HEK293 (cell line): ENCODE data around the gene DIDO1.

Source experiments
- CTCF ChIA-PET: fragments of 350-600 bp; formaldehyde crosslinking; extraction: SDS; loops from one replicate; lab custom pipeline; 2021; ENCODE audit warnings: antibody characterized with exemption; lab: Yijun Ruan, JAX
- POLR2A ChIA-PET: fragments of 300-600 bp; formaldehyde crosslinking; extraction: SDS; loops from one replicate; lab custom pipeline; 2020; ENCODE audit warnings: antibody characterized with exemption, inconsistent platforms; lab: Yijun Ruan, JAX
- H3K27ac ChIP-seq: fragments of 200-500 bp; sonication (Bioruptor generic); 2 replicates; pipeline ENCODE4 v1.5.1; 2014; ENCODE audit warnings: low read depth, low read length, control low read depth, inconsistent platforms; ENCODE audit errors: extremely low read depth
- H3K36me3 ChIP-seq, 2 experiments: fragments of 200-500 bp in 1 of 2; sonication (Bioruptor generic) in 1 of 2; 1 replicate in 1 of 2; 2 replicates in 1 of 2; pipeline ENCODE4 v1.5.1; 2014 to 2017; ENCODE audit warnings: inconsistent platforms in 2 of 2, low read length in 2 of 2; ENCODE audit not compliant: control insufficient read depth in 2 of 2, insufficient read depth in 1 of 2
- H3K4me1 ChIP-seq: fragments of 200-500 bp; sonication (Bioruptor generic); 2 replicates; pipeline ENCODE4 v1.5.1; 2014; ENCODE audit warnings: mild to moderate bottlenecking, low read length, inconsistent platforms; ENCODE audit not compliant: control insufficient read depth, insufficient read depth
- H3K4me3 ChIP-seq: 2 replicates; pipeline ENCODE4 v1.5.1; 2011; ENCODE audit warnings: low read depth, mild to moderate bottlenecking, control low read depth, low read length, moderate library complexity
- H3K9me3 ChIP-seq: fragments of 200-500 bp; sonication (Bioruptor generic); 2 replicates; pipeline ENCODE4 v1.5.1; 2014; ENCODE audit warnings: low read depth, low read length, inconsistent platforms; ENCODE audit not compliant: control insufficient read depth, insufficient read depth
- BCL6B ChIP-seq: fragments of 450-650 bp; formaldehyde crosslinking; IDR thresholded peaks from 2 replicates; pipeline ENCODE4 v1.5.1; 2017; ENCODE audit warnings: missing biosample characterization, missing genetic modification characterization
- GLI4 ChIP-seq: fragments of 450-650 bp; formaldehyde crosslinking; IDR thresholded peaks from 2 replicates; pipeline ENCODE4 v1.5.1; 2016; ENCODE audit warnings: missing biosample characterization, missing genetic modification characterization
- GLIS2 ChIP-seq: fragments of 450-650 bp; formaldehyde crosslinking; IDR thresholded peaks from 2 replicates; pipeline ENCODE4 v1.5.1; 2016; ENCODE audit warnings: missing biosample characterization, missing genetic modification characterization
- INSM2 ChIP-seq: fragments of 450-650 bp; formaldehyde crosslinking; IDR thresholded peaks from 2 replicates; pipeline ENCODE4 v1.5.1; 2016; ENCODE audit warnings: missing biosample characterization, missing genetic modification characterization
- OVOL3 ChIP-seq: fragments of 450-650 bp; formaldehyde crosslinking; IDR thresholded peaks from 2 replicates; pipeline ENCODE4 v1.5.1; 2016; ENCODE audit warnings: missing biosample characterization, missing genetic modification characterization
- ZBTB17 ChIP-seq: fragments of 450-650 bp; formaldehyde crosslinking; IDR thresholded peaks from 2 replicates; pipeline ENCODE4 v1.5.1; 2016; ENCODE audit warnings: missing biosample characterization, missing genetic modification characterization
- ZBTB49 ChIP-seq: fragments of 450-650 bp; formaldehyde crosslinking; IDR thresholded peaks from 2 replicates; pipeline ENCODE4 v1.5.1; 2016; ENCODE audit warnings: missing biosample characterization, missing genetic modification characterization, low read depth
- ZFP41 ChIP-seq: fragments of 450-650 bp; formaldehyde crosslinking; IDR thresholded peaks from 2 replicates; pipeline ENCODE4 v1.5.1; 2016; ENCODE audit warnings: missing biosample characterization, missing genetic modification characterization, borderline replicate concordance
- ZNF133 ChIP-seq: fragments of 450-650 bp; formaldehyde crosslinking; IDR thresholded peaks from 2 replicates; pipeline ENCODE4 v1.5.1; 2016; ENCODE audit warnings: missing biosample characterization, missing genetic modification characterization
- ZNF266 ChIP-seq: fragments of 450-650 bp; formaldehyde crosslinking; IDR thresholded peaks from 2 replicates; pipeline ENCODE4 v1.5.1; 2016; ENCODE audit warnings: missing biosample characterization, missing genetic modification characterization, low read depth
- ZNF404 ChIP-seq: fragments of 450-650 bp; formaldehyde crosslinking; IDR thresholded peaks from 2 replicates; pipeline ENCODE4 v1.5.1; 2017; ENCODE audit warnings: missing biosample characterization, missing genetic modification characterization
- ZNF521 ChIP-seq: fragments of 450-650 bp; formaldehyde crosslinking; IDR thresholded peaks from 2 replicates; pipeline ENCODE4 v1.5.1; 2017; ENCODE audit warnings: missing biosample characterization, mild to moderate bottlenecking, missing genetic modification characterization
- ZNF548 ChIP-seq: fragments of 450-650 bp; formaldehyde crosslinking; IDR thresholded peaks from 2 replicates; pipeline ENCODE4 v1.5.1; 2016; ENCODE audit warnings: missing biosample characterization, missing genetic modification characterization
- ZNF596 ChIP-seq: fragments of 450-650 bp; IDR thresholded peaks from 2 replicates; pipeline ENCODE4 v1.5.0; 2018; ENCODE audit warnings: missing biosample characterization, mild to moderate bottlenecking, missing genetic modification characterization, moderate library complexity
- ZNF677 ChIP-seq: fragments of 450-650 bp; IDR thresholded peaks from 2 replicates; pipeline ENCODE4 v1.5.0; 2018; ENCODE audit warnings: missing biosample characterization, mild to moderate bottlenecking, missing genetic modification characterization, moderate library complexity
- ZNF707 ChIP-seq: fragments of 450-650 bp; formaldehyde crosslinking; IDR thresholded peaks from 2 replicates; pipeline ENCODE4 v1.5.1; 2016; ENCODE audit warnings: missing biosample characterization, missing genetic modification characterization

Gene DIDO1

GRCh38 chr20:62880935-62881661, 45.2 kb downstream of the DIDO1 start (continued):
- no peak for TF ChIP-seq ZBTB49 (tag by site-specific recombination)
- TF ChIP-seq ZFP41 (tag by site-specific recombination): no peak
- TF ChIP-seq ZNF548 (tag by site-specific recombination): no peak
- TF ChIP-seq ZNF707: no peak
- TF ChIP-seq BCL6B: no peak

- no peaks in the 10 kb centered on the region for H3K4me1 ChIP-seq
- no peak for TF ChIP-seq GLIS2 (tag by site-specific recombination)
- no peak for TF ChIP-seq GLI4 (tag by site-specific recombination)
- no peak for TF ChIP-seq OVOL3 (tag by site-specific recombination)
- TF ChIP-seq ZNF596 (tag by site-specific recombination): no peak
- TF ChIP-seq ZNF521 (tag by site-specific recombination): no peak
- TF ChIP-seq ZNF266 (tag by site-specific recombination): no peak
- TF ChIP-seq ZNF404 (tag by site-specific recombination): no peak
- no peak for TF ChIP-seq ZNF677 (tag by site-specific recombination)
- no peak for TF ChIP-seq INSM2 (tag by site-specific recombination)
- TF ChIP-seq ZBTB17 (tag by site-specific recombination): no peak
- TF ChIP-seq ZNF133 (tag by site-specific recombination): no peak
- no peaks in the 10 kb centered on the region for H3K9me3 ChIP-seq
- CTCF ChIA-PET: no interaction called here
- POLR2A ChIA-PET: no interaction called here
- peaks cover 0 to 20% of the 10 kb centered on the region in 2 experiments; a peak in 1 of 3 replicates for H3K36me3 ChIP-seq
- H3K27ac ChIP-seq: no peak overlapping the region
- no peak overlapping the region for H3K4me3 ChIP-seq
These were observed 46.0 kb downstream of the DIDO1 start for GRCh38 chr20:62880147-62880934.
